ENCODE data around the gene ANAPC16. TPM values are rescaled to one million over a fixed set of nuclear protein-coding genes. Genes with fewer than 3 reads are reported as not detected.

Gene ANAPC16
- total and polyA plus RNA-seq, 2 of the 4 experiments (the other 2 are of a cell fraction) = 25.2 to 26.3 TPM

DNA sequence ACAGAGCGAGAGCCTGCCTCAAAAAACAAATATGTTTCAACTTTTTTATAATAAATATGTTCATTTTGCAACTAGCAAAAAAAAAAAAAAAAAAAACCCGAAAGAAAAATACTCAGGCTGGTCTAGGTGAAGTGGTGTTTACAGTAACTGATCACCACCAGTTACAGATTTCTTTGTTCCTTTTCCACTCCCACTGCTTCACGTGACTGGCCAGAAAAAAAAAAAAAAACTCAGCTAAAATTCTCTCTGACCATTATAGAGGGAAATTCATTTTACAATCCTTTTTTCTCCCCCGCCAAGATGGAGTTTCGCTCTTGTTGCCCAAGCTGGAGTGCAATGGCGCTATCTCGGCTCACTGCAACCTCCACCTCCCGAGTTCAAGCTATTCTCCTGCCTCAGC, 4.8 kb downstream of the ANAPC16 start:
- no peak overlapping the region for H4K91ac ChIP-seq (ENCODE audit: insufficient read depth, low read depth, low read length)
- no peak overlapping the region for H2AK9ac ChIP-seq (replicated peaks; ENCODE audit: low read depth, low read length, poor library complexity)
- ATAC-seq (ENCODE audit: low read depth) = no peak
- no peak for TF ChIP-seq CHD1 (IDR thresholded peaks at IDR 0.05; ENCODE audit: low read depth, low read length)
- 0 out of 2 replicates have a peak, but pooled peaks have one; percentile 23 for TF ChIP-seq USF2 (IDR thresholded peaks at IDR 0.05; ENCODE audit: low read depth, low read length)
- no peak overlapping the region for H2BK5ac ChIP-seq (ENCODE audit: low read depth, low read length, poor library complexity, severe bottlenecking)
- no peak for DNase-seq
- in situ Hi-C loops (cut with MboI; ENCODE audit: low sequenced_read_pairs) (no loop called here), dilution Hi-C loops (cut with HindIII; ENCODE audit: low sequenced_read_pairs, unreplicated experiment) (no loop called here), intact Hi-C loops (cut with micrococcal nuclease) (no loop called here)
- no peak overlapping the region for H3K23ac ChIP-seq (ENCODE audit: low read depth, low read length)
- H3K18ac ChIP-seq (ENCODE audit: low read depth, low read length) = no peak overlapping the region
- no peak overlapping the region for H2BK15ac ChIP-seq (ENCODE audit: low read depth, low read length)
- H3K9ac ChIP-seq (ENCODE audit: low read depth, low read length) = no peak overlapping the region
- H3K14ac ChIP-seq (replicated peaks; ENCODE audit: low read depth, low read length) = no peak overlapping the region
- H3K27ac ChIP-seq (ENCODE audit: insufficient read depth, low read length) = no peak overlapping the region
- peaks cover 5% of the 10 kb centered on the region; the same call in 1 of the 2 replicates for H3K9me1 ChIP-seq (ENCODE audit: insufficient read depth, low read length)
- H3K4ac ChIP-seq (ENCODE audit: low read depth, low read length) = no peak overlapping the region
- WGBS, 2 experiments (ENCODE audit: extremely low coverage in 2 of 2, insufficient read length in 1 of 2) = 100% methylated on average over 2 of the region's 8 CpGs; no CpG with 5 or more reads in 1 of the 2 experiments
- CTCF ChIA-PET = no interaction called here
- H3K4me3 ChIP-seq (ENCODE audit: insufficient read depth, low read depth, low read length) = no peak overlapping the region
- H3K4me1 ChIP-seq (ENCODE audit: control insufficient read depth, insufficient read depth, low read length) = peaks cover 5% of the 10 kb centered on the region; the same call in 1 of the 2 replicates
- H2BK20ac ChIP-seq (ENCODE audit: low read depth, low read length) = no peak overlapping the region
- no TSS peak for BruUV-seq (replicated peaks)
- H2AK5ac ChIP-seq (ENCODE audit: low read depth, low read length) = no peak overlapping the region
- H3K27me3 ChIP-seq (ENCODE audit: control insufficient read depth, insufficient read depth, low read length) = no peaks in the 10 kb centered on the region
- no peak overlapping the region for H2BK120ac ChIP-seq (ENCODE audit: low read depth, low read length)
- H2AFZ ChIP-seq (replicated peaks; ENCODE audit: low read length, poor library complexity) = no peak overlapping the region
- H4K5ac ChIP-seq (ENCODE audit: low read depth, low read length) = no peak overlapping the region
- no peak overlapping the region for H4K8ac ChIP-seq (ENCODE audit: low read depth in 2 of 2, low read length in 2 of 2)
- no peak overlapping the region for H3K4me2 ChIP-seq (ENCODE audit: low read depth, low read length)
- H4K20me1 ChIP-seq (ENCODE audit: insufficient read depth, low read length) = no peaks in the 10 kb centered on the region; the same call in 1 of the 2 replicates
- H3K9me3 ChIP-seq (ENCODE audit: control insufficient read depth, insufficient read depth, low read length) = no peaks in the 10 kb centered on the region
- no peak overlapping the region for H3K56ac ChIP-seq (ENCODE audit: extremely low read depth, insufficient read depth, low read length)
- POLR2A ChIA-PET (ENCODE audit: unreplicated experiment) = no interaction called here
- H3K79me1 ChIP-seq (ENCODE audit: low read depth in 1 of 2, low read length in 2 of 2) = peaks cover 17 to 41% of the 10 kb centered on the region in 2 experiments
- peaks cover 8% of the 10 kb centered on the region; the same call in 1 of the 2 replicates for H3K36me3 ChIP-seq (ENCODE audit: control insufficient read depth, insufficient read depth, low read length)
